WTC11 (cell line): ENCODE results near the gene CDCA4.

Experiments used
- ATF1 ChIP-seq: sonication (generic); formaldehyde crosslinking; IDR thresholded peaks from 2 replicates; pipeline ENCODE4 v1.8.1; 2023; ENCODE audit warnings: mild to moderate bottlenecking, moderate library complexity, missing genetic modification reagents
- ETV6 ChIP-seq: sonication (generic); formaldehyde crosslinking; IDR thresholded peaks from 2 replicates; pipeline ENCODE4 v1.8.1; 2022; ENCODE audit warnings: mild to moderate bottlenecking, missing genetic modification reagents
- JUN ChIP-seq: sonication (generic); formaldehyde crosslinking; IDR thresholded peaks from 2 replicates; pipeline ENCODE4 v1.8.0; 2023; ENCODE audit warnings: mild to moderate bottlenecking, missing genetic modification reagents
- NFE2L1 ChIP-seq: sonication (generic); formaldehyde crosslinking; IDR thresholded peaks from 2 replicates; pipeline ENCODE4 v1.8.1; 2023; ENCODE audit warnings: missing genetic modification reagents
- SP1 ChIP-seq: sonication (generic); formaldehyde crosslinking; conservative IDR thresholded peaks from 2 replicates; pipeline ENCODE4 v1.8.1; 2022; ENCODE audit warnings: missing genetic modification reagents
- TF ChIP-seq, protein P1 (sequence below): fragments of 200-600 bp; IDR thresholded peaks from 2 replicates; pipeline ENCODE4 v1.8.0; 2022; ENCODE audit warnings: antibody characterized with exemption
- TF ChIP-seq, protein P2 (sequence below): sonication (generic); formaldehyde crosslinking; IDR thresholded peaks from 2 replicates; pipeline ENCODE4 v1.8.1; 2022; ENCODE audit warnings: mild to moderate bottlenecking, moderate library complexity, missing genetic modification reagents

DNA sequence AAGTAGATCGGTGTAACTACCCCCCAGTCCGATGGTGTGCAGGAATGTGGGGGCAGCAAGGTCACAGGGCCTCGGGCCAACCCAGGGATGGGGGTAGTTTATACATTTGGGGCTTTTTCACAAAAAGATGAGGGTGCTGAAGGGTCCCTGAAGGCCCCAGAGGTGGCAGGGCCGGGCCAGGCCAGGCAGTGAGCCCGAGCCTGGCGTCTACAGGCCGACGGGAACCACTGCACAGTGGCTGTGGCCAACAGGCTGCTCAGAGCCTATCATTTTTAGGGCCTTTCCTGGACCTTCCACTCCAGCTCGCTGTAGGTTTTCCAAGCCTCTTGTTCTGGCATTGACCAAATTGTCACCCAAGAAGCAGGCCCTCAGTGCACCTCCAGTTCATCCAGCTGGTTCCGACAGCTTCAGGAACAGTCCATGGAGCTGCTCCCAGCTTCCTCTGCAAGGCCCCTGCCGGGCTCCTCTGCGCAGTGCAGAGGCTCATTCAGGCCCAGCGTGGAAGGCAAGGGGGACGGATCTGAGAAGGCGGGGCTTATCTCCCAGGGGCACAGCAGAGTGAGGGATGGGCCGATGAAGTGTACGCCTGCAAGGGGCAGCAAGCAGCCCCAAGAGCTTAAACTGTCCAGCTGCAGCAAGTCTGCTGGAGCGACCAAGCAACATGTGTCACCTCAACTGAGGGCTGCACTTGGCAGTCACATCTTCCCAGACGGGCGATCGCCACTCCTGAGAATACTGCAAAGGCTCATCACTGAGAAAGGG is 13.9 kb downstream of the CDCA4 start:
- TF ChIP-seq, protein P1, sequence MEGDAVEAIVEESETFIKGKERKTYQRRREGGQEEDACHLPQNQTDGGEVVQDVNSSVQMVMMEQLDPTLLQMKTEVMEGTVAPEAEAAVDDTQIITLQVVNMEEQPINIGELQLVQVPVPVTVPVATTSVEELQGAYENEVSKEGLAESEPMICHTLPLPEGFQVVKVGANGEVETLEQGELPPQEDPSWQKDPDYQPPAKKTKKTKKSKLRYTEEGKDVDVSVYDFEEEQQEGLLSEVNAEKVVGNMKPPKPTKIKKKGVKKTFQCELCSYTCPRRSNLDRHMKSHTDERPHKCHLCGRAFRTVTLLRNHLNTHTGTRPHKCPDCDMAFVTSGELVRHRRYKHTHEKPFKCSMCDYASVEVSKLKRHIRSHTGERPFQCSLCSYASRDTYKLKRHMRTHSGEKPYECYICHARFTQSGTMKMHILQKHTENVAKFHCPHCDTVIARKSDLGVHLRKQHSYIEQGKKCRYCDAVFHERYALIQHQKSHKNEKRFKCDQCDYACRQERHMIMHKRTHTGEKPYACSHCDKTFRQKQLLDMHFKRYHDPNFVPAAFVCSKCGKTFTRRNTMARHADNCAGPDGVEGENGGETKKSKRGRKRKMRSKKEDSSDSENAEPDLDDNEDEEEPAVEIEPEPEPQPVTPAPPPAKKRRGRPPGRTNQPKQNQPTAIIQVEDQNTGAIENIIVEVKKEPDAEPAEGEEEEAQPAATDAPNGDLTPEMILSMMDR, result no peak
- TF ChIP-seq SP1 (CRISPR knock-in tag) (no peak), NFE2L1 (no peak), ETV6 (CRISPR knock-in tag) (no peak), JUN (CRISPR knock-in tag) (no peak), ATF1 (no peak)
- TF ChIP-seq, protein P2, sequence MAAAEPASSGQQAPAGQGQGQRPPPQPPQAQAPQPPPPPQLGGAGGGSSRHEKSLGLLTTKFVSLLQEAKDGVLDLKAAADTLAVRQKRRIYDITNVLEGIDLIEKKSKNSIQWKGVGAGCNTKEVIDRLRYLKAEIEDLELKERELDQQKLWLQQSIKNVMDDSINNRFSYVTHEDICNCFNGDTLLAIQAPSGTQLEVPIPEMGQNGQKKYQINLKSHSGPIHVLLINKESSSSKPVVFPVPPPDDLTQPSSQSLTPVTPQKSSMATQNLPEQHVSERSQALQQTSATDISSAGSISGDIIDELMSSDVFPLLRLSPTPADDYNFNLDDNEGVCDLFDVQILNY (CRISPR knock-in tag), result no peak
